DND-41 (cell line): ENCODE data around the gene SUN1.

Experiments used
- EZH2 ChIP-seq: IDR thresholded peaks from 3 replicates; pipeline ENCODE4 v1.6.1; 2012; ENCODE audit warnings: borderline replicate concordance, low read depth, mild to moderate bottlenecking, moderate library complexity, low read length, inconsistent platforms; ENCODE audit not compliant: severe bottlenecking
- TF ChIP-seq, protein P1 (sequence below): IDR thresholded peaks from 2 replicates; pipeline ENCODE4 v1.5.1; 2012; ENCODE audit warnings: borderline replicate concordance, low read length, moderate library complexity, mild to moderate bottlenecking; ENCODE audit not compliant: poor library complexity, severe bottlenecking; ENCODE audit errors: extremely low read depth

DNA sequence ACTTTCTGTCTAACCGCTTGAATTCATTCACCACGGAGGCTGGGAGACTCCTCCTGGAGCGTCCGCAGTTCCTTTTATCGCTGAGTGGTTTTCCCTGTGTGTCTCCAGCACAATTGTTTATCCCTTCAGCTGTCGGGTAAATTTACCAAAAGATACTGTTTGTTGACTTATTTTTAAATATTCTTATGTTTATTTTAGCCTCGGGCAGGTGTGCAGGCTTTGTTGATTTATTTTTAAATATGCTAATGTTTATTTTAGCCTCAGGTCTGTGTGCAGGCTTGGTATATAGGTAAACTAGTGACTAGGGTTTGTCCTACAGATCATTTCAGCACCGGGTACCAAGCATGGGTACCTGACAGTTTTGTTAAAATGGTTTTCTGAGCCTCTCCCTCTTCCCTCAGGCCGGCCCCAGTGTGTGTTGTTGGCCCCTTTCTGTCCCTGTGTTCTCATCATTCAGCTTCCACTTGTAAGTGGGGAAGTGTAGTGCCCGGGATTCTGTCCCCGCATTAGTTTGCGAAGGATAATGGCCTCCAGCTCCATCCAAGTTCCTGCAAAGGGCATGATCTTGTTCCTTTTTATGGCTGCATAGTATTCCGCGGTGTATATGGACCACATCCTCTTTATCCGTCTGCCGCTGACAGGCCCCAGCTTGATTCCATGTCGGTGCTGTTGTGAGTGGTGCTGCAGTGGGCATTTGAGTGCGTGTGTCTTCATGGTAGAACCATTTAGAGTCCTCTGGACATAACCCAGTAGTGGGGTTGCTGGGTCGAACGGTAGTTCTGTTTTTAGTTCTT is 49.4 kb downstream of the SUN1 start:
- TF ChIP-seq, protein P1, sequence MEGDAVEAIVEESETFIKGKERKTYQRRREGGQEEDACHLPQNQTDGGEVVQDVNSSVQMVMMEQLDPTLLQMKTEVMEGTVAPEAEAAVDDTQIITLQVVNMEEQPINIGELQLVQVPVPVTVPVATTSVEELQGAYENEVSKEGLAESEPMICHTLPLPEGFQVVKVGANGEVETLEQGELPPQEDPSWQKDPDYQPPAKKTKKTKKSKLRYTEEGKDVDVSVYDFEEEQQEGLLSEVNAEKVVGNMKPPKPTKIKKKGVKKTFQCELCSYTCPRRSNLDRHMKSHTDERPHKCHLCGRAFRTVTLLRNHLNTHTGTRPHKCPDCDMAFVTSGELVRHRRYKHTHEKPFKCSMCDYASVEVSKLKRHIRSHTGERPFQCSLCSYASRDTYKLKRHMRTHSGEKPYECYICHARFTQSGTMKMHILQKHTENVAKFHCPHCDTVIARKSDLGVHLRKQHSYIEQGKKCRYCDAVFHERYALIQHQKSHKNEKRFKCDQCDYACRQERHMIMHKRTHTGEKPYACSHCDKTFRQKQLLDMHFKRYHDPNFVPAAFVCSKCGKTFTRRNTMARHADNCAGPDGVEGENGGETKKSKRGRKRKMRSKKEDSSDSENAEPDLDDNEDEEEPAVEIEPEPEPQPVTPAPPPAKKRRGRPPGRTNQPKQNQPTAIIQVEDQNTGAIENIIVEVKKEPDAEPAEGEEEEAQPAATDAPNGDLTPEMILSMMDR, result no peak
- TF ChIP-seq EZH2, result no peak
